C4-2B (cell line): ENCODE data around the gene ANAPC4.
"Not testable (repeated sequence)": the region's sequence is repeated elsewhere in the genome, so short reads cannot be mapped to it uniquely, and the experiment has no call there.

Experiments
- H3K27ac ChIP-seq: fragments of 450-650 bp; 2 replicates; pipeline ENCODE4 v1.5.1; 2017
- CTCF ChIP-seq: fragments of 450-650 bp; conservative IDR thresholded peaks from 2 replicates; pipeline ENCODE4 v1.5.1; 2017; ENCODE audit warnings: mild to moderate bottlenecking
- ZFX ChIP-seq: fragments of 450-650 bp; IDR thresholded peaks from 2 replicates; pipeline ENCODE4 v1.6.1; 2017

The ANAPC4 gene

GRCh38 chr4:25376754-25377571 lies at the start of gene ANAPC4:
Gene ANAPC4, plus strand, starts transcription at chr4:25377263. Its CDS starts 165 bp downstream, at chr4:25377428.
- TF ChIP-seq ZFX (no peak), CTCF (no peak)
- H3K27ac ChIP-seq, result peak within 1 kb of the TSS; percentile 79

GRCh38 chr4:25328463-25328862 lies 48.6 kb upstream of the ANAPC4 start:
- not testable (repeated sequence) for H3K27ac ChIP-seq

GRCh38 chr4:25330335-25330734 lies 46.7 kb upstream of the ANAPC4 start:
- TF ChIP-seq ZFX, result no peak
- TF ChIP-seq CTCF, result no peak

GRCh38 chr4:25330905-25331808 lies 45.9 kb upstream of the ANAPC4 start:
- TF ChIP-seq CTCF (no peak), ZFX (no peak)
- no peak overlapping the region for H3K27ac ChIP-seq

More at GRCh38 chr4:25330335-25330734, 46.7 kb upstream of the ANAPC4 start:
- H3K27ac ChIP-seq, result no peak overlapping the region

GRCh38 chr4:25343671-25344070 lies 33.4 kb upstream of the ANAPC4 start:
- H3K27ac ChIP-seq, result no peak overlapping the region
- no peak for TF ChIP-seq CTCF
- TF ChIP-seq ZFX, result no peak

GRCh38 chr4:25345744-25346143 lies 31.3 kb upstream of the ANAPC4 start:
- H3K27ac ChIP-seq, result no peak overlapping the region
- no peak for TF ChIP-seq CTCF
- no peak for TF ChIP-seq ZFX

GRCh38 chr4:25346913-25347312 lies 30.1 kb upstream of the ANAPC4 start:
- H3K27ac ChIP-seq, result no peak overlapping the region
- no peak for TF ChIP-seq ZFX
- no peak for TF ChIP-seq CTCF
